HG02763 (cell line): ENCODE data around the gene PVR.
"Not testable (repeated sequence)": the region's sequence is repeated elsewhere in the genome, so short reads cannot be mapped to it uniquely, and the experiment has no call there.

Experiments
- ATAC-seq: cut with Tn5 transposase; IDR thresholded peaks from one replicate; pipeline ENCODE4 v1.9.1; 2021; ENCODE audit warnings: mild to moderate bottlenecking, moderate library complexity; ENCODE audit not compliant: unreplicated experiment

Gene PVR

DNA sequence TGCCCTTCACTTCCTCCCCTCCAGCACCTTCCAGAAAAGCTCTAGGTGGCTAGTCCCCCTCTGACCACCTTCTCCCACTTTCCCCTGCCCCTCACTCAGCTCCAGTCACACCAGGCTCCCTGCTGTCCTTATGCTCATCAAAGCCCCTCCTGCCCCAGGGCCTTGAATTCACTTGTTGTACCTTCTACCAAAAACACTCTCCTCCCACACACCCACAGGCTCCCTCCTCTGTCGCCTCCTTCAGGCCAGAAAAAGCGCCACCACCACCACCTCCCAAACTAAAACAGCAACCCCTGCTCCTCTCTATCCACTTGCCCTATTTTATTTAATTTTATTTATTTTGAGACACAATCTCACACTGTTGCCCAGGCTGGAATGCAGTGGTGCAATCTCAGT is 50.5 kb downstream of the PVR start:
- no peak for ATAC-seq

DNA sequence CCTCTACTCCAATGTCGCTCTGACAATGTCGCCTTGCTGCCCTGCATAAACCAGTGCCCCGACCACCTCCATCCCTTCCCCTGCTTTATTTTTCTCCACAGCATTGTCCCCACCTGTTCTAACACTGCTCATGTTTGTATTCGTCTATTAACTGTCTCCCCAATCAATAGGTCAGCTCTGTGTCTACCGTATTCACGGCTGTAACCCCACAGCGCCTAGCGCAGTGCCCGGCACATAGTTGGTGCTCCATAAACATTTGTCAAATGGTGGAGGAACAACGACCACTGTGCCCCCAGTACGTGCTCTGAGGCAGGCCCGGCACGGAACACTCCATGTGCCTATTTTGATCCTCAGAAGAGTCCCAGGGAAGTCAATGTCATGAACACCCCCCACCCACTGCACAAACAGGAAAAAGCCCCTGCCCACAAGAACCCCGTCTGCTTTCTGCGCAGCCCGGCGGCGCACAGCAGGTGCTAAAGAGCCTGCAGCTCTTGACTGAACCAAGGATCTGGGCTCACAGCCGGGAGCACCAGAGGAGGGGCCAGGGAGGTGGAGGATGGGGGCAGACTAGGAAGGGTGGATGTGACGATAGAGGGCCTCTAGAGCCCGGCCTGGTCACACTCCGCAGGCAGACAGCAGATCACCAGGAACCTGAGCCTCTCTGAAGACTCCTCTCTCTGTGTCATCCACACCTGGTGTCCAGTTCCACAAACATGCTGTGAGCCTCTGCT is 53.4 kb downstream of the PVR start:
- ATAC-seq: no peak

DNA sequence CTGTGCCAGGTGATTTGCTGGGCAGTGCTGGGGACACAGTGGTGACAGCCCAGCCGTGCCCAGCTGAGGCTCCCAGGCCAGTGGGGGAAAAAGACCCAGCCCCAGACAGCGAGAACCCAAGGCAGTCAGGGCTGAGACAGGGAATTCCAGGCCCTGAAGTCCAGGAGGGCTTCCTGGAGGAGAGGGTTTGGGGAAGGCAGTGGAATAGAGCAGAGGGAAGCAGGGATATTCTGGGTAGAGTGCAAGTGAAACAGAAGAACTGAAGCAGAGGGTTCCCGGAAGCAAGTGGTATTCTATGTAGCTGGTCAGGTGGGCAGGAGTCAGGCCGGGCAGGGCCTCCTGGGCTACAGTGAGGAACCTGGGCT is 53.9 kb downstream of the PVR start:
- no peak for ATAC-seq

DNA sequence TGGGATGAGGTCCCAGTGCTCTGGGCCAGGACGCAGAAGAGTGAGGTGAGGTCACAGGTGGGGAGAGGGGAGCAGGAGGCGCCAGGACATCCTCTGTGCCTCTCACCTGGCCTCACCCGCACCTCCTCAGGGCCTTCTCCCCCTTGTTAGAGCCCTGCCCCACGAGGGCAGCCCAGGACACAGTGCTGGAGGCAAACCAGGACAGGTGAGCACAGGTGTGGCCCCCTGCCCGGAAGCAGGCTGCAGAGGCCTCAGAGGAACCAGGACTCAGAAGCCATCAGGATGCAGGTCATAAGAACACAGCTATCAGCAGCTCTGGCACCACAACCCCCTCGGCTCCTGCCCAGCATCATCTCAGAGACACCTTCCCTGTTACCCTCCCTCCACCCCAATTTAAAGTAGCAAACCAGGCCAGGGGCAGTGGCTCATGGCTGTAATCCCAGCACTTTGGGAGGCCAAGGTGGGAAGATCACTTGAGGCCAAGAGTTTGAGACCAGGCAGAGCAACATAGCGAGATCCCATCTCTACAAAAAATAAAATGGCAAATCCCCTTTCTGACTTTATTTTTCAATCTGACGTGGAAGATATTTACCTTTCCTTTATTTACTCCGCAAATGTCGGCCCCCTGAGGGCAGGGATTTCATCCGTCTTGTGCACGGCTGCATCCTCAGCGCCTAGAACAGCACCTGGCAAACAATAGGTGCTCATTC is 54.9 kb downstream of the PVR start, which contains the start of gene CEACAM16:
Gene CEACAM16, plus strand, starts transcription at position 660 of the 710 bp plus-strand sequence. CDS start 2,306 bp downstream, outside the sequence.
- ATAC-seq: no peak

DNA sequence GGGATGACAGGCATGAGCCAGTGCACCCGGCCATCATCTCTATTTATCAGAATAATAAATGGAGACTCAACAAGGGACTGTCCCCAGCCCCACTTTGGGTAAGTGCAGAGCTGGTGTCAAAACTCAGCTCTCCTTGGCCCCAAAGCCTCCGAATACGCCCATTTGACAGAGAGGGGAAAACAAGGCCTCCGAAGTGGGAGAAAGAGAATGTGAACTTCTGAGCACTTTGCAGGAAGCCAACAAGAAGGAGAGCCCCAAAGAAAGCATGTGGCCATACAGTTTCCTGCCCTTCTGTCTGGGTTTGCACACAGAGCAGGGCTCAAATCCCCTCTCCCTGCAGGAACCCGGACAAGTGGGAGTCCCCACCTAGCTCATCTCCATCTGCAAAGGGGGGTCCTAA is 56.8 kb downstream of the PVR start:
- ATAC-seq: no peak

DNA sequence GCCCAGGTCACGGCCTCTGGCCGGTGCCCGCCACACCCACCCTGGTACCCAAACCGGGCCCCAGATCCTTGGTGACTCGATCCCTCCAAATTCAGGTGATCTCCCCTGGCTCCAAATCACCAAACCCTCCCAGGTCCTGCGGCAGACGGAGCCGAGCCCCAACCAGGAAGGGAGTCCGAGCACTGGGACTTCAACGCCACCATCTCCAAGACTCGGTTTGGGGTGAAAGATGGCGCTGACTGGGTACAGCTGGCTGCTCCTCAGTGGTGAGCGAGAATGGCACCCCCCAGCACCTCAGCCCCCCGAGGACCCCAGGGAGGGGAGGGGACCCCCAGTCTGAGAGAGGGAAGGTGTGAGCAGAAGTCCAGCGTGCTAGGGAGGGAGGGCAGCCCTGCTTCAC is 57.5 kb downstream of the PVR start:
- ATAC-seq: no peak

DNA sequence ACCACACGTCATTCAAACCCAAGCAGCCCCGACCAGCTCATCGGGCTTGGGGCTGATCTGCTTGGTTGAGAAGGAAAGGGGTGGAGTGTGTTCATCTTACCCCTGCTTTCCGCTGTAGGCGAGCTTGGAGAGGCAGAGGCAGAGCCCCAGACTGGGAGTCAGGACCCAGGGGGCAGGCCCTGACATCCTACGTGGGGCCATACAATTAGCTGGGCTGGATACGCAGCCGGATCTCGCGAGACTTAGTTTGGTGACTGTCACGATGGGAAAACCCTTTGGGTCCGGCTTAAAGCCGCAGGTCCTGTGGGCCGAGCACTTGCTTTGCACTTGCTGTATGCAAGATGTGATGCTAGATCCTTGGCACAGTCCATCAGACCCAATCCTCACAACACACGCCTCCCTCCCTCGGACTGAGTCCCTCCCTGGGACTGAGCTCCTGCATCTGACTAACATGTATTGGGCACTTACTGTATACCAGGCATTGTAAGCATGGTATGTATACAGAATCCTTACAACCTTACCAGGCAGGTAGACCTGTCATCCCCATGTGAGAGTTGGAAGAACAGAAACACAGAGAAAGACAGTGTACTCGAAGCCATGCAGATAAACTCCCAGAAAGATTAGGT is 59.0 kb downstream of the PVR start:
- ATAC-seq: no peak

DNA sequence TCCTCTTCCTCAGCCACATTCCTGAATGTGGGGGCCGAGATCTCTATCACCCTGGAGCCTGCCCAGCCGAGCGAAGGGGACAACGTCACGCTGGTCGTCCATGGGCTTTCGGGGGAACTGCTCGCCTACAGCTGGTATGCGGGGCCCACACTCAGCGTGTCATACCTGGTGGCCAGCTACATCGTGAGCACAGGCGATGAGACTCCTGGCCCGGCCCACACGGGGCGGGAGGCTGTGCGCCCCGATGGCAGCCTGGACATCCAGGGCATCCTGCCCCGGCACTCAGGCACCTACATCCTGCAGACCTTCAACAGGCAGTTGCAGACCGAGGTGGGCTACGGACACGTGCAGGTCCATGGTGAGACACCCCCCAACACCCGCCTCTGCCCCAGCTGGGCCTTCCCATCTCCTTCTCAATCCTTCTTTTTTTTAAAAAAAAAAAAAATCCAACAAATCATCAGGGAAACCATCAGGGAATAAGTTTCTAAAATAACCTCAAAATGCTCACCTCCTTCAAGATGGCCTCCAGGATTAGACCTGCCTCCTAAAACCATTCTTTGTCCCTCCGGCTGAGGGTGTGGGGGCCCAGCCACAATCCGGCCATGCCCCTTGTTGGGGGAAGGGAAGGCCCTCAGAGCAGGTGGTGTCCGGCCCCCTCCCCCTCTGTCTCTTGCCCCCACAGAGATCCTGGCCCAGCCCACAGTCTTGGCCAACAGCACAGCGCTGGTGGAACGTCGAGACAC is 59.8 kb downstream of the PVR start:
- ATAC-seq: no peak

DNA sequence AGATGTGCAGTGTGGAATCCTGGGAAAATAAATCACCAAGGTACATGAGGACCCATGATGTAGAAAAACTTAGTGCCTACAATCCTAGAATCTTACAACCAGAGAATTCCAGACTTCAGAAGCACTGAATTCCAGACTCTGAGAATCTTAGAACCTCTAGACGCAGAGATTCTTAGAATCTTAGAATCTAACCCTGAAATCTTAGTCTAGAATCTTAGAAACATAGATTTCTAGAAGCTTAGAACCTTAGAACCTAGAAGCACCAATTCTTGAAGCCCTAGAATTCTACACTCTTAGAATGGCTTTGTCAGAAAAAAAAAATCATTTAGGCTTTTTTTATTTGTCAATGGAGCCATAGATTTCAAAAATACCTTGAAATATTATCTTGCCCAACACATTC is 61.3 kb downstream of the PVR start:
- ATAC-seq: no peak

DNA sequence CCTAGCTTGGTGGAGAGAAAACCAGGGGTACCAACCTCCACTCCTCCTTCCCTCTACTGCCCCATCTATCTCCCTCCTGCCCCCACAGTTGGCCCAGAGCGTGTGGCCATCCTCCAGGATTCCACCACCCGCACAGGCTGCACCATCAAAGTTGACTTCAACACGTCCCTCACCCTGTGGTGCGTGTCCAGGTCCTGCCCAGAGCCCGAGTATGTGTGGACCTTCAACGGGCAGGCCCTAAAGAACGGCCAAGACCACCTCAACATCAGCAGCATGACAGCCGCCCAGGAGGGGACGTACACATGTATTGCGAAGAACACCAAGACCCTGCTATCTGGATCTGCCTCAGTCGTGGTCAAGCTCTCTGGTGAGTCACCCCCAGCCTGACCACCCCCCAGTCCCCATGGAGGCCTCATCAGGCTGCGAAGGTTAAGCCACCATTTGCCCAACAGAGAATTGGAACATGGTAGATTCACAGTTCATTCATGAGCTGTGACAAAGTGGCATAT is 61.8 kb downstream of the PVR start:
- no peak for ATAC-seq

DNA sequence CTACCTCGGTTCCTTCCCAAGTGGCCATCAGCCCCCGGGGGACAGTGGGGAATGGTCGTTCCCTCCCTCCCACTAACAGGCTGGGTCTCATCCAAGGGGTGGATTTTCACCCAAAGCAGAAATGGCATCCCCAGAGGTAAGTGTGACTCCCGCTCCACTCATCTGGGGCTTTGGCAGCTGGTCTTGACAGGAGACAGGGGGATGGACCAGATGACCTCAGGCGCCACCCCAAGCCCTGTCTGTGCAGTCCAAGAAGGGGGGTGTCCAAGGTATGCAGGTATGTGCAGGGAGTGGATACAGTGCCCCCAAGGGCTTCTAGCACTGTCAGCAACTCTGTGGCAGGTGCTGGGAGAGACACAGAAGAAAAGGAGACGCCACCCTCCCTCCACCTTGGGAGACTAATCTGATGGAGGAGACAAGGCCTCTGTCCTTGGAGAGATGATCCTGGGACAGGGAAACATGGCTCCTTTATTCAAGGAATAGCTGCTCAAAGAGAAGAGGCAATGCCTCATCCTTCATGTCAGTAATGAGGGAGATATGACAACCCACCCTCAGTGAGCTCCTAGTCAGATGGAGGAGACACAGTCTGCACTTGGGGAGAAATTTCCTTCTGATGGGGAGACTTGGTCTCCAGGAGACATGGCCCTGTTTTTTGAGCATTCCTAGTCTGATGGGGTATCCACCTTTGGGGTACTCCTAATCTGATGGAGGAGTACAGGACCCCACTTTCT is 63.0 kb downstream of the PVR start:
- ATAC-seq: no peak

DNA sequence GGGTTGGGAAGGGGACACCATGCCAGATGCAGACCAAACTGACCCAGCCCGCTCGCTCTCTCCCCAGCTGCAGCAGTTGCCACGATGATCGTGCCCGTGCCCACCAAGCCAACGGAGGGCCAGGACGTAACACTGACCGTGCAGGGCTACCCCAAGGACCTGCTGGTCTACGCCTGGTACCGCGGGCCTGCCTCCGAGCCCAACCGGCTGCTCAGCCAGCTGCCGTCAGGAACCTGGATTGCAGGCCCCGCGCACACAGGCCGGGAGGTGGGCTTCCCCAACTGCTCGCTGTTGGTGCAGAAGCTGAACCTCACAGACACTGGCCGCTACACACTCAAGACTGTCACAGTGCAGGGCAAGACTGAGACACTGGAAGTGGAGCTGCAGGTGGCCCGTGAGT is 64.1 kb downstream of the PVR start:
- ATAC-seq: no peak

DNA sequence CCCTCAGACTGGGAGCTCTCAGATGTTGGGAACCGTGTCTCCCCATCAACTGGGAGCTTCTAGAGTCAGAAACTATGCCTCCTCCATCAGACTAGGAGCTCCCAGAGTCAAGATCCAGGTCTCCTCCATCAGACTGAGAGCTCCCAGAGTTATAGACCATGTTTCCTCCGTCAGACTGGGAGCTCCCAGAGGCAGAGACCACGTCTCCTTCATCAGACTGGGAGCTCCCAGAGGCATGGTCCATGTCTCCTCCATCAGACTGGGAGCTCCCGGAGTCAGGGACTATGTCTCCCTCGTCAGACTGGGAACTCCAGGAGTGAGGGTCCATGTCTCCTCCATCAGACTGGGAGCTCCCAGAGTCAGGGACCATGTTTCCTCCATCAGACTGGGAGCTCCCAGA is 65.2 kb downstream of the PVR start:
- no peak for ATAC-seq

DNA sequence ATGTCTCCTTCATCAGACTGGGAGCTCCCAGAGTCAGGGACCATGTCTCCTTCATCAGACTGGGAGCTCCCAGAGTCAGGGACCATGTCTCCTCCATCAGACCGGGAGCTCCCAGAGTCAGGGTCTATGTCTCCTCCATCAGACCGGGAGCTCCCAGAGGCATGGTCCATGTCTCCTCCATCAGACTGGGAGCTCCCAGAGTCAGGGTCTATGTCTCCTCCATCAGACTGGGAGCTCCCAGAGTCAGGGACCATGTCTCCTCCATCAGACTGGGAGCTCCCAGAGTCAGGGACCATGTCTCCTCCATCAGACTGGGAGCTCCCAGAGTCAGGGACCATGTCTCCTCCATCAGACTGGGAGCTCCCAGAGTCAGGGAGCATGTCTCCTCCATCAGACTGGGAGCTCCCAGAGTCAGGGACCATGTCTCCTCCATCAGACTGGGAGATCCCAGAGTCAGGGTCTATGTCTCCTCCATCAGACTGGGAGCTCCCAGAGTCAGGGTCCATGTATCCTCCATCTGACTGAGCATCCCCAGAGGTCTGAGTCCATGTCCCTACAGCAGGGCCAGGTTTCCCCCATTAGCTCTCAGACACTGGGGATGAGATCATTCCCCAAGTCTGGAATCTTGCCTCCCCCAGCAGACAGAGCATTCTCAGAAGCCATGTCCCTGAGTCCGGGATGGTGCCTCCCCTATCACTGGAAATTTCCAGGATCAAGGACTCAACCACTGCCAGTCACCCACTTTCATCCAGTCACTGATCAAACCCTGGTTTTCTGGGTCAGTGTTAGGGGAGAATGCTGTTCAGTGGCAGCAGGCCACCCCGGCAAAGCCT is 65.9 kb downstream of the PVR start:
- ATAC-seq: not testable (repeated sequence)

DNA sequence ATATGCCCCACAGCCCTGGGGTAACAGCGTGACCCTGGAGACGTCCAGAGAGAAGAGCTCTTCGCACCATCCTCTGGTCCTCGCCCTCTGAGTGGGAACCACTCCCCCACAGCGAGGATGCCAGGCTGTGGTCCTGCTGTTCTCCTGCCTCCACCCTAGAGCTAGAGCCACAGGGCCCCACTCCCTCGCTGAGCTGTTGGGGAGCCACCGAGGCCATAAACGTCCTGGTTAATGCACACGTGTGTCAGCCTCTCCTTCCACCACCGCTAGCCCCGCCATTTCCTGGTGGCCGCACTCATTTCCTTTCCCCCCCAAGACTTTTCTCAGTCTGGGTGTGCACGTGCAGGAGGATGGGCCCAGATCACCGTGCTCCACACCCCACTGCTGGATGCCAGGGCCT is 66.8 kb downstream of the PVR start:
- ATAC-seq: no peak

DNA sequence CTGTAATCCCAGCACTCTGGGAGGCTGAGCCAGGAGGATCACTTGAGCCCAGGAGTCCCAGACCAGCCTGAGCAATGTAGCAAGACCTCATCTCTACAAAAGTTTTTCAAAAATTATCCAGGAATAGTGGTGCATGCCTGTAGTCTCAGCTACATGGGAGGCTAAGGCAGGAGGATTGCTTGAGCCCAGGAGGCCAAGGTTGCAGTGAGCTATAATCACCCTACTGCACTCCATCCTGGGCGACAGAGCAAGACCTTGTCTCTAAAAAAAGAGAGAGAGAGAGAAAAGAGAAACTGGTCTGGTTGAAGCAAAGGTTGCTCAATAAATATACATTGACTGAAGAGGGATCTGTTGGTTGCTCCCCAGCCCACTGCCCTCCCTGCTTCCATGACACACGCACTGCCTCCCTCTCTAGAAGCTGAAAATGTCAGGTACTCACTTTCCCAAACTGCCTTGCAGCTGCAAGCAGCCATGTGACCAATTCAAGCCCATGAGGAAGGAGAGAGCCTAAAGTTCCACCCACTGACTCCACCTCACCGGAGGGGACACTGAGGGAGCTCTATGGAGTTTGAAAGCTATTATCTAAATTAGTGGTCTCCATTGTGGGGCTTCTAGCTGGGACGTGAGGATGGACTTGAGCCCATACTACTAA is 69.3 kb downstream of the PVR start:
- no peak for ATAC-seq
